ENCODE data around the gene ADAMTS12. TPM values are rescaled to one million over a fixed set of nuclear protein-coding genes. Genes with fewer than 3 reads are reported as not detected.

Gene ADAMTS12
- total RNA-seq, 1 experiment from 2014 or later, result 31.7 TPM

GRCh38 chr5:33479311-33479710 is 412.5 kb downstream of the ADAMTS12 start:
- DNase-seq (ENCODE audit: low read depth), result no peak

- DNase-seq (ENCODE audit: low read depth), result no peak
Observed at GRCh38 chr5:33477816-33478215, 414.0 kb downstream of the ADAMTS12 start.

- DNase-seq (ENCODE audit: low read depth), result no peak
Observed at GRCh38 chr5:33476992-33477391, 414.8 kb downstream of the ADAMTS12 start.

GRCh38 chr5:33475706-33476105 is 416.1 kb downstream of the ADAMTS12 start:
- DNase-seq (ENCODE audit: low read depth), result no peak

GRCh38 chr5:33474931-33475499 is 416.8 kb downstream of the ADAMTS12 start:
- no peak for DNase-seq (ENCODE audit: low read depth)

- DNase-seq (ENCODE audit: low read depth), result no peak
Observed at GRCh38 chr5:33474004-33474403, 417.8 kb downstream of the ADAMTS12 start.

Other genes with a start within 250 kb of the ADAMTS12 start
- not detected in 2 replicates for gene RXFP3, start 44.4 kb upstream of the ADAMTS12 start, total RNA-seq (2014; rRNA removed; shearing (Covaris generic))
- 0.49 and 2.0 TPM in 2 replicates for gene SLC45A2, start 92.7 kb upstream of the ADAMTS12 start, total RNA-seq (2014; rRNA removed; shearing (Covaris generic))
- gene AMACR, start 116.1 kb upstream of the ADAMTS12 start, total RNA-seq (2014; rRNA removed; shearing (Covaris generic)), result 8.2 and 12.6 TPM in 2 replicates
- 0.20 and 0.24 TPM in 2 replicates for gene C1QTNF3, start 151.2 kb upstream of the ADAMTS12 start, total RNA-seq (2014; rRNA removed; shearing (Covaris generic))

Measured in RPMI7951 (cell line).